Forelimb muscle (tissue), 1 donor: ENCODE results near the gene MGST2. TPM values are rescaled to one million over a fixed set of nuclear protein-coding genes. Genes with fewer than 3 reads are reported as not detected.

Source experiments
- DNase-seq: peaks from one replicate; pipeline ENCODE4 v3.0.0-alpha.2; 2013; ENCODE audit warnings: low read depth
- polyA plus RNA-seq: library from polyadenylated mRNA; unstranded; fragments of 120-200 nt; gene quantifications from one replicate; pipeline ENCODE4 v1.2.1, GENCODE V29; 2013; ENCODE audit not compliant: insufficient read length

The MGST2 gene
- polyA plus RNA-seq, 1 donor: 49.1 TPM

DNA sequence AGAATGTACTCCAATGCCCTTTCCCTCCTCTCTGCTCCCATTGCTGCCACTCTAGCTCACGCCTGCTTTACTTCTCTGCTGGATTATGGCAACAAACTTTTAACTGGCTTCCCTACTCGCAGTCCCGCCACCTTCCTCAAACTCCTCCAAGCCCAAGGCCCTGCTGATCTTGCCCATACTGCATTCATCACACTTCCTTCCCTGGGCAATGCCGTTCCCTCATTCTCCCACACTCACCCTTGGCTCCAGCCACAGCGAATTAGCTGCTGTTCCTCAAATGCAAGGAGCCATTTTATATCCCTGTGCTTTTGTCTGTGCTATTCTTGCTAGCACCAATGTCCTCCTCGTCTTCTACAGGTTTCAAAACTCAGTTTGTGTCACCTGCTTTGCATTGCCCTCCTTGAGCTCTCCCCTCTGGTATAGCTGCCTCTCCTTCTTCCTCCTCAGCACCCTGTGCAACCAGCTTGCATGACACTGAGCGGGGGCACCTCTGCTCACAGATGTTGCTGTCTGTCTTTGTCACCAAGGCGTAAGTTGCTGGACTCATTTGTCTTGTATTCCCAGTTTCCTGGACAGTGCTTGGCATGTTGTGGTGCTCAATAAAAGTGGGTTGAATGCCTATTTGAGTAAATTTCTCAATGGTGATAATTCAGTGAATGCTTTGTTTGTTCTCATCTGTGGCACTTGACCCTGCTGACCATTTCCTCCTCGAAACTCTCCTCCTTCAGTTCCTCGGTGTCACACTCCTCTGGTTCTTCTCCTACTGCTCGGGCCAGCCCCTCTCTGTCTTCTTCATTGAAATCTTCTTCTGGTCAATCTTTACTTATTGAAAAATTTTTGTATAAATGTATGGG lies 22.4 kb upstream of the MGST2 start:
- DNase-seq: no peak

DNA sequence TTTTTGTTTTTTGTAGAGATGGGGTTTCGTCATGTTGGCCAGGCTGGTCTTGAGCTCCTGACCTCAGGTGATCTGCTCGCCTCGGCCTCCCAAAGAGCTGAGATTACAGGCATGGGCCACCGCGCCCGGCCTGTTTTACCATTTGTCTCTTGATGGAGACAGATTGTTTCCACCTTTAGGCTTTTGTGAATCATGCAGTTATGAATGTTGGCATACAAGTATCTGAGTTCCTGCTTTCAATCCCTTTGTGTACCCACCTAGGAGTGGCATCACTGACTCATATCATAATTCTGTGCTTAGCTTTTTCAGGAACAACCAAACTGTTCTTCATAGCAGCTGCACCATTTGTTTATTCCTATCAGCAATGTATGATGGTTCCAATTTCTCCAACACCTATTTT lies 20.2 kb upstream of the MGST2 start:
- no peak for DNase-seq

DNA sequence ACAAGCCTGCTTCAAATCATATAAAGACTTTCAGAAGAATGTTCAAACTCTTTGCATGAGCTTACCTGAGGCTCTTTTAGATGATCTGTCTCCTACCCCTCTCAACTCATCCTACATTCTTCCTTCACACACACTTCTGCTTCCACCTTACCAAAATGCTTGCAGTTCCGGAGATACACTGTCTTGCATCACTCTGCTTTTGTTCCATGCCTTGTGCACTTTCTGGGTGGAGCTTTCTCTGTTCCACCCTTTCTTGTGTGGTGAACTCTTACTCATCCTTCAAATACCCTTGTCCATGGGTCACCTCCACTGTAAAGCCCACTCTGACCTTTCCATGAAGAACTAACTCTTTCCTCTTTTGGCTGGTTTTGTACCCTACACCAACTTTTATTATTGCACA lies 18.4 kb upstream of the MGST2 start:
- DNase-seq: no peak

DNA sequence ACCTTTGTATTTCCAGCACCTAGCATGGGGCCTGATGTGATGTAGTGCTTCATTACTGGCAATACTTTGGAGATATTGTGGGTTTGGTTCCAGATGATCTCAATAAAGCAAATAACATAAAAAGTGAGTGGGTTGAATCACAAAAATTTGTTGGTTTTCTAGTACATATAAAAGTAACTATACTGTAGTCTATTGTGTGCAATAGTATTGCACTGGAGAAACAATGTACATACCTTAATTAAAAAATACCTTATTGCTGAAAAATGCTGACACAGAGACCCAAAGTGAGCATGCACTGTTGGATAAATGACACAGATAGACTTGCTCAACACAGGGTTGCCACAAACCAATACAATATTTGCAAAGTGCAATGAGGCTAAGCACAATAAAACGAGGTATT lies 17.7 kb upstream of the MGST2 start:
- no peak for DNase-seq

DNA sequence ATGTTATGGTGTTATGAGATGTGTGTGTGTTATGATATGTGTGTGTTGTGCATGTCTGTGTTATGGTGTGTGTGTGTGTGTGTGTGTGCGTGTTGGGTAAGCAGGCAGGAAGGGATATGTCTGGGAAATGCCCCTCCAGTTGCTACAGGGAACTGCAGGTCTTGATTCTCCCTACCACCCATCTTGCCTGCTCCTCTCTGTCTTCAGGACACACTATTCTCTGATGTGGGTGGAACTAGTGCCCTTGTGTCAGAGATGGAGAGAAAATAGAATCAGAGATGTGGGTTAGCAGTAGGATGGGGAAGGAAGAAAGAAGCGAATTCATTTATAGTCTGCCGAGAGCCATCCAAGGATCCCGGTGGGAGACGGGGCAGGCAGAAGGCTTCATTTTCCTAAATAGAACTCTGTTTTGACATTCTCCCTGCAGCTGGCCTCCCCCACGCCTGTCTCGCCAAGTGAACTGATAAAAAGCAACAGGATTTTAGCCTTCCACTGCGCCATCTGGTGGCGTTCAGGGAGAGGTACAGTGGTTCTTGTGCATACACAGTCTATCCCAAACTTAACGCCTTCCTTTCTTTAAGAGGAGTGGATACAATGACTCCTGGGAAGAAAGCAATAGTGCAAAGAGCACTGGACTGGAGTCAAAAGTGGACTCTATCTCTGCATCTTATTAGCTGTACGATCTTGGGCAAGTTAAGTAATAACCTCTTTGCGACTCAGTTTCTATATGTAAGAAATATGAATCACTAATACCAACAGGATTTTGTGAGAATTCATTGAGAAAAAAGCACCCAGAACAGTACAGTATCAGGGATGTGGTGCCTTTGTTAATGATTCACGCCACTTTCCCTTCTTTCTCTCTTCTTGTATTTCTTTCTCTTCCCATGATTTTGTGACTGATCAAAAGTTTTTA lies 14.1 kb upstream of the MGST2 start:
- peak; percentile 78 for DNase-seq

DNA sequence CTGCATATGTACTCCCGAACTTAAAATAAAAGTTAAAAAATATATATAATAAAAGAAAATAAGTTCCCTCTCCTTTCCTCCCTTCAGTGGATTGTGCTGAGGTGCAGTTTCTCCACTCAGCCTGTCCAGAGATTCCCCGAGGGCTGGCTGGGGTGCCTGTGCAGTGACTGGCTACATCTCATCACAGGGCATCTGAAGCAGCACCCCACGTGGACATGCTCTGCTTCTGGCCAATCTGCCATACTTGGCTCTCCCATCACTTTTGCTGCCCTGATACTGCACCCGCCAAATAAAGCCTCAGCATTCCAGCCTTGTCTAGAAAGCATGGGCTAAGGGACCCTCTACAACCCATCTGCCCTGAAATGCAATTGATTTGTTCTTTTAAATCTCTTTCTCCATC lies 11.1 kb upstream of the MGST2 start:
- no peak for DNase-seq

DNA sequence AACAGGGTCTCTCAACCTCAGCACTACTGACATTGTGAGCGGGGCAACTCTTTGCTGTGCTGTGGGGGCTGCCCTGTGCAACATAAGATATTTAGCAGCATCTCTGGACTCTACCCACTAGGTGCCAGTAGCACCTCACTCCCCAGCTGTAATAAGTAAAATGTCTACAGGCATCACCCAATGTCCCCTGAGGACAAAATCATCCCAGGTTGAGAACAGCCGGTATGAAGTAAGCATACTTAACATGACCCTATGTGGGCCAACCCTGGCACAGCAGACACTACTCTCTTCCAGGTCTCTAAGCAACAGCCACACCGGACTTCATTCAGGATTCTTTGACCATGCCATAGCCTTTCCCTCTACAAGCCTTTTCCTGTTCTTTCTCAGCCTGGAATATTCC lies 10.5 kb upstream of the MGST2 start:
- no peak for DNase-seq

DNA sequence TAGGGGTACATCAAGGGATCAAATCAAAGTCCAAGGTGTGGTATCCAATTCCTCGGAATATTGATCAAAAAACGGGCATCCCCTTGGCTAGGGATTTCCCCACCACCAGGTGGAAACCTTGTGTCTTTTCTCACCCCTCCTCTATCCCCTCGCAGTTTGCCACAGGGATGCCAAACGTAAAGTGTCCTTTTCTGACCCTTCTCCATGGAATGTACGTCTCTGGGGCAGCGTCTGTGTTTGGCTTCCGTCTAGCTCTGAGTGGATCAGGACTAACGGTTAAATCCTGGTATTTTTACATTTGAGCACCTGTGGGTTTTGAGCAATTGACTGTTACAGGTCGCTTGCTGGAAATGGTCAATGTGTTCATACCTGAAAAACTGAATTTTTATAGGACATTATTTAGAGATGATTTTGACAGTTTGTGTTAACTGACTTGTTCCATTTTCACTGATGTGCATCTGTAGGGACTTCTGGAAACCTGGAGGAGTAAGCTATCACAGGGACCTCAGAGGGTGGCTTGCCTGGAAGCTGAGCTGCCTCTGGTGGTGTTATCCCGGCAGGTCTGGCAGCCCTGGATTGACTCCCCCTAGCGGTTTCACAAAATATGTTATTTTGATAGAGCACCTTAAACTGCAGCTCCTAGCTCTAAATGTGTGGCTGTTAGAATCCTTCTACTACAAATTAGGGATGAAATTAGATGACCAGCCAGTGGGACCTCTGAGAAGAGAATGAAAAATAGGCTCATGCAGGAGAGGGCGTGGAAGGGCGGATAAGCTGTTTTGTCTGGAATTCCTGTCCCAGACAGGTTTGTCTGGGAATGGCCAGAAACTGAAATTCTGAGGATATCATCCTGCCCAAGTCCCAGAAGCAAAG lies 8.8 kb upstream of the MGST2 start:
- no peak for DNase-seq

DNA sequence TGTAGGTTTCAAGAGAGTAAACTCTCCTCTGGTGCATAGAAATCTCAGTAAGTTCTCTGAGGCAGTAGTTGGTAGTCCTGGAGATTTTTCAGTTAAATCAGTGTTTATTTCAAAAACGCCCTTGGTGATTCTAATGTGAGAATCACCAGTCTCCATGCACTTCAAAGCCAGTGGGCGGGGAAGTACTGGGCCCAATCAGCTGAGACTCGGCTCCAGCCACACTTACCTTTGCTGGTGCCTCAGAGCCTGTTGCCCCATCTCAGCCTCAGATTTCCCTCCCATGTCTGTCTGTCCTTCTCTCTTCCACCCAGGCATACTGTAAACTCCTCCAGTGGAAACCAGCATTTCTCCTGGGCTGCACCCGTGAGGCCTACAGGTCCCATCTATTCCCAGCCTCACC lies 7.4 kb upstream of the MGST2 start:
- no peak for DNase-seq

DNA sequence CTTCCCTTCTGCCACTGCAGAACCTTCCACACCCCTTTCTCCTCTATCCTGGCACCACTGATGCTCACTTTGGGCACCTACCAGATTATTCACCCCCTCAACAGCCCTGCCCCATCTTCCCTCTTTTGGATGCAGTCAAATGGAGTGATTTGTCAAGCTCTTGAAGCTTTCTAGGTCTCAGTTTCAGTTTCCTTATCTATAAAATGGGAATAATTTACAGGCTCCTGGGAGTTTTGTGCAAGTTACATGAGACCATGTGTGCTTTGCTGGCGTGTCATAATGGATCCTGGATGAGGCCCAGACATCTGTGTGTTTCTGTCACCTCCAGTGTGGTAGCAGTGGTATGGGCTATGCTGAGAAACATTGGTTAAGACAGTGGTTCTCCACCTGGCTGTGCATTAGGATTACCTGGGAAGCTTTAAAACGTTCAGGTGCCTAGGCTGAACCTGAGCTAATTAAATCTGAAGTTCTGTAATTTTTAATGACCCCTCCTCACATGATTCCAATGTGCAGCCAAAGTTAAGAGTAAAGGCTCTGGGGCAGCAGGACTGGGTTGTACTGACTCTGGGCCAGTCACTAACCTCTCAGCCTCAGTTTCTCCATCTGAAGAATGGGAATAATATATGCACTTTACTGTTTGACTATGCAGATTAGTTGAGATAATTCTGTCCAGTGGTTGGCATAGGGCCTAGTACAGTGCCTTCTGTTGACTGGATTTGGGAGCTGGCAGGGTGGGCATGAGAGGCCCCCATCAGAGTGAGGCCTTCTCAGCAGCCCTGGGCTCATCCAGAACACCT lies 6.8 kb upstream of the MGST2 start:
- no peak for DNase-seq

DNA sequence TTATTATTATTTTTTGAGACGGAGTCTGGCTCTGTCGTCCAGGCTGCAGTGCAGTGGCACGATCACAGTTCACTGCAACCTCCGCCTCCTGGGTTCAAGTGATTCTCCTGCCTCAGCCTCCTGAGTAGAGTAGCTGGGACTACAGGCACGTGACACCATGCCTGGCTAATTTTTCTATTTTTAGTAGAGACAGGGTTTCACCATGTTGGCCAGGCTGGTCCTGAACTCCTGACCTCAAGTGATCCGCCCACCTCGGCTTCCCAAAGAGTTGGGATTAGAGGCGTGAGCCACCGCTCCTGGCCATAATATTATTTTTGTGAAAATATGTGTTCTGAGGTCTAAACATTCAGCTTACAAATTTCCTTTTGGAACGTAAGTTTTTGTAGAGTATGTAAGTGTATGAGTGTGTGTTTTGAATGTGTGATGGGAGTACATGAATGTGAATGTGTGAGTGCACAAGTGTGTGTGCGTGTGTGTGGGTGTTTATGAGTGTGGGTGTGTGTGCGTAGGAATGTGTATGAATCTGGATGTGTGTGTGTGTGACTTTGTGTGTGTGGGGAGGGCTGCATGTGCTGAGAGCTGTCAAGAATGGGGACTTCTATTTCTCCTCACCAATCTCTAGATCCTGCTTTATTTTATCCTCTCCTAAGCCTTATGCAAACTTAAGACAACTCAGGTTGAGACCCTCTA lies 5.7 kb upstream of the MGST2 start:
- no peak for DNase-seq

DNA sequence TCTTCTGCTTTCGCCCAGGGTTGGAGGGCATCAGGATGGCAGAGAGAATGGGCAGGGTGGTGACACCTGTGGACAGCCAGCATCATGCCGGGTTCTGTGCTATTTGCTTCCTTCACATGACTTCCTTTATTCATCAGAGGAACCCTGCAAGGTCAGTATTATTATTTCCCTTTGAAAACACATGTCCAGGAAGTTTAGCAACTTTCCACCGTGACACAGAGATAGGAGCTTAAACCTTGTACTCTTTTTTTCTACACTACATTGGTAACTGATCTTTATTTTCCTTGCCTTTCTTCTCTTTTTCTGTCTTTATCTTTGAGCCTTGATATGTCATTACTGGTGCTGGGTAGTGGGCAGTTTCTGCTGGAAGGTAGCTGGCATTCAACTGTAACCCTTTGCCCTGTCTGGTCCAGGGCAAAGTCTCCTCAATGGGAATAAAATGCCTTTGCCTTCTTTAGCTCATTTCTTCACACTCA lies 5.0 kb upstream of the MGST2 start:
- no peak for DNase-seq

DNA sequence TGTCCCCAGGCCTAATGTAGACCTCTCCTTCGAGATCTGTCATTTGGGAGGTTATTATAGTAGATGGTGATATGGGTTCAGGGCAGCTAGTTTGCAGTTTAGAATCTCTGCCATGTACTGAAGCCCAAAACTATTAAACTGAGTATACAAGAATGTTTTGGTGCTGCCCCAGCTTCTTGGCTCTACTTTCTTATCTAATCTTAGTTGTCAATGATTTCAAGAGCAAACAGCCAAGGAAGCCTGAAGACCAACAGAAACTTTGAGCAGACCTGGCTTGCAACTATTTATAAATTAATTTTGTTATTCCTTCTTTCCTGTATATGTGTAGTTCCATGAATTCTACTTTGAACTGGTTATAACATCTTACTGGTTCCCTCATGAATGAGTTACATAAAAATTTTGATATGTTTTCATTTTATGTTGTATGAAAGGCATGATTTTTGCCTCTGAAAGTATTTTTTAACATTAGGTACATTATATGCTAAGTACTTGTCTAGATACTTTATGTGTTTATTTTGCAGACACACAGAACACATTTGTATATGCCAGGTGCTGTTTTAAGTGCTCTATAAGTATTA lies 2.0 kb upstream of the MGST2 start:
- no peak for DNase-seq

DNA sequence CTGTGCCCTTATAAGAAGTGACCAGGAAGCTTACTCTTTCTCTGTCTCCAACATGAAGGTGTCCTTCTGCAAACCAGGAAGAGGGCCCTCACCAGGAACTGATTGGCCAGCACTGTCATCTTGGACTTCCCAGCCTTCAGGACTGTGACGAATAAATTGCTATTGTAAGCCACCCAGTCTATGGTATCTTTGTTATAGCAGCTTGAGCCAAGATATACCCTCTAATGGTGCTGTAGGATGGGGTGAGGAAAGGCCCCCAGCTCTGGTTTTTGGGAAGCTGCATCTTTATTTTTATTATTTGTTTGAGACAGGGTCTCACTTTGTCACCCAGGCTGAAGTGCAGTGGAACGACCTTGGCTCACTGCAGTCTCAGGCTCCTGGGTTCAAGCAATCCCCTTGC lies 1.2 kb upstream of the MGST2 start:
- no peak for DNase-seq

DNA sequence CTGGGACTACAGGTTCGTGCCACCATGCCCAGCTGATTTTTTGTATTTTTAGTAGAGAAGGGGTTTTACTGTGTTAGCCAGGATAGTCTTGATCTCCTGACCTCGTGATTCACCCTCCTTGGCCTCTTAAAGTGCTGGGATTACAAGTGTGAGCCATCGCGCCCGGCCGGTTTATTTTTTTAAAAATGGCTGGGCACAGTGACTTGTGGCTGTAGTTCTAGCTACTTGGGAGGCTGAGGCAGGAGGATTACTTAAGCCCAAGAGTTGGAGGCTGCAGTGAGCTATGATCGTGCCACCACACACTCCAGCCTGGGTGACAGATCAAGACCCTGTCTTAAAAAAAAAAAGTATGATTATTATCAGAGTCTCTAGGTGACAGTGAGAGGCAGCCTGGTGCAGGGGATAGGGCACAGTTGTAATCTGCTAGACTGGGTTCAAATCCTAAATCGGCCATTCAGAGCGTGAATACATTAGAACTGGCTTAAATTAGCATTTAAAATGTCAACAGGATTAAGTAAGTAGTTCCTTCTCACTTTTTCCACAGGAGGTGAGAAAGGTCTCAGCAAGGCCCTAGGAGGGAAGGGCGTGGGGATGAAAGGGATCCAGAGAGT lies 435 bp upstream of the MGST2 start:
- no peak for DNase-seq

DNA sequence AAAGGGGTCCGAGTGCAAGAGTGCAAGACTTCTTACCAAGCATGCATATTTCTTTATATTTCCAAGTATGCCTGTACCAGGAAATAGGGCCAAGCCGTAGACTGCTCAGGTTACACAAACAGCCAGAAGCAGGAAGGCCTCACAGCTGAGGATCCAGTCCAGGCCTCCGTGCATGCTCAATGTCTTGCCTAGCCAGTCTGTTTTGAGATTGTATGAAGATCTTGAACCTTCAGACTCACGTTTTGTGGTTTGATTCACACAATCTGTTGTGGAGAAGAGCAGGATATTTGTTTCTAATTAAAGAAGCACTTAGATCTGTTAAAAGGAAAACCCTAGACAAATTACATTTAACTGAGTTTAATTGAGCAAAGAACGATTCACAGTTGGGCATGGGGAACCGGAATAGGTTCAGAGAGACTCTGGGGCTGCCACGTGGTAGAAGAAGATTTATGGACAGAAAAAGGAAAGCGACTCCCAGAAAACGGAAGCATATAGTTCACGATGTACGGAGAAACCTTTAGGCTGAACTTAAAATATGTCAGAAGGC lies 1.2 kb downstream of the MGST2 start:
- DNase-seq: no peak

DNA sequence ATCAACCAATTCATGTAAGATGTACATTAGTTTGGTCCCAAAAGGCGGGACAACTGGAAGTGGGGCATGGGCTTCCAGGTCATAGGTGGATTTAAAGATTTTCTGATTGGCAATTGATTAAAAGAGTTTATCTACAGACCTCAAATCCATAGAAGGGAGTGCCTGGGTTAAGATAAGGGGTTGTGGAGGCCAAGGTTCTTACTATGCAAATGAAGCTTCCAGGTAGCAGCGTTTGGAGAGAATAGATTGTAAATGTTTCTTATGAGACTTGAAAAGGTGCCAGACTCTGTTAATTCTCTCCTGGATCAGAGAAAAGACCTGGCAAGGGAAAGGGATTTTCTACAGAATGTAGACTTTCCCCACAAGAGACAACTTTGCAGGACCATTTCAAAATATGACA lies 2.4 kb downstream of the MGST2 start:
- no peak for DNase-seq

DNA sequence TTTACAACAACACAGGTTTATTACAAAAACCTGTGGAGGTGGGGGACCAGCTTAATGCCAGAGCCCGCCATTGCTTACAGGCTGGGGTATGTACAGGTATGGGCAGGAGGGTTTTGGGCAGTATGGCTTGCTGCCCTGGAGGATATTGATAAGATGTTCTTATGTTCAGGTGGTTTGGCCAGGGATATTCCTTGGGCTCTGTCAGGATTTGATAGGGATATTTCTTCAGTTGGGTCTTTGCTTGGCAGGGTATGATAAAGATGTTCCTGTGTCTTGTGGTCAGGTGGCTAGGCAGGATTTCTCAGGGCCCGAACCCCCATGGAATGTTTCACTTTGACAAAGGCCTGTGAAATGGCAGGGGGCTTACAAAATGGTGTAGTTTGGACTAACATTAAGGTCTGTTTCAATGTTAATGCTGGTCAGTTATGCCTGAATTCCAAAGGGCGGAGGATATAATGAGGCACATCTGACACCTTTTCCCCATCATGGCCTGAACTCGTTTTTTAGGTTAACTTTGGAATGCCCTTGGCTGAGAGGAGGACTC lies 3.1 kb downstream of the MGST2 start:
- DNase-seq: no peak

DNA sequence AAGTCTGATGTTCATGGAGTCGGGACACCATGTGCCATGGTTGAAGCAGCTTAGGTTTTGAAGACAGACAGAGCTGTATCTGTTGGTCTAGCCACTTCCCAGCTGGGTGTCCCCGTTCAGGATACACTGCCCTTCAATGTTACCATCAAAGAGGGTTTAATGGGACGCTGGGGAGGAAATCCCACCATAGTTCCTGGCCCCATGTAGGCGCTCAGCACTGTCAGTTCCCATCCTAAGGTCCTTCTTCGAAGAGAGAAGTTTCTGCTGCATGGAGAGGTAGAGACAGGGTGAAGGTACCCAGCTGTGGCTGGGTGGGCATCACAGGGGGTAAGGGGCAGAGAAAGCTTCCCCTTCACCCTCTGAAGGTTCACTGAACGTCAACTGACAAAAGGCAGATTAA lies 3.7 kb downstream of the MGST2 start:
- no peak for DNase-seq
